GM21737 (cell line): ENCODE measurements around the gene ECE2.
A peak's percentile ranks its signal among the peaks of the same experiment; 100 is the strongest.

Source experiments
- ATAC-seq: cut with Tn5 transposase; IDR thresholded peaks from one replicate; pipeline ENCODE4 v1.9.1; 2021; ENCODE audit warnings: mild to moderate bottlenecking, moderate library complexity; ENCODE audit not compliant: unreplicated experiment

ECE2 gene

DNA sequence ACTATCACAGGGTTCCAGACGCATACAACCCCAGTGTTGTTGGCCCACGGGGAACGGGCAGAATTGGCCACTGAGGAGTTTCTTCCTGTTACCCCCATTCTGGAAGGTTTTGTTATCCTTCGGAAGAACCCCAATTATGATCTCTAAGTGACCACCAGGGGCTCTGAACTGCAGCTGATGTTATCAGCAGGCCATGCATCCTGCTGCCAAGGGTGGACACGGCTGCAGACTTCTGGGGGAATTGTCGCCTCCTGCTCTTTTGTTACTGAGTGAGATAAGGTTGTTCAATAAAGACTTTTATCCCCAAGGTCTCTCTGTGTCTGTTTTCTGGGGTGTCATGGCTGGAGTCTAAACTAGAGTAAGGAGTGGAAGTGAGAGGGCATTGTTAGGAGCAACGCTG, 32.9 kb downstream of the ECE2 start:
- no peak for ATAC-seq

DNA sequence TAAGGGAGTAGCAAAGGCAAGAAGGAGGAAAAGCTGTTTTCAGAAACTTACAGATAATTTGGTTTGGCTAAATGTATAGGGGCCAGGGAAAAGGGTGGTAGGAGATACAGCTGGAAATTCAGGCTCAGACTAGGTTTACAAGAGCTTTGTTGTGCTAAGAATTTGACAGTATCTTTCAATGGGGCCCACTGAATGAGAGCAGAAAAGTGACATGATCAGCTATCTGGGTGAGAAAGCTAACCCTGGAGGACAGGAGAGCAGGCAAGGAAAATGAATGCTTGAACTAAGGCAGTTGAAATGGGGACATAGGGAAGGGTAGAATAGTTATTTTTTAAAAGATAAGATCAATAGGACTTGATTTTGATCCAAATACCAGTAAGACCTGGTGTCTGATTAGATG, 35.8 kb downstream of the ECE2 start:
- no peak for ATAC-seq

DNA sequence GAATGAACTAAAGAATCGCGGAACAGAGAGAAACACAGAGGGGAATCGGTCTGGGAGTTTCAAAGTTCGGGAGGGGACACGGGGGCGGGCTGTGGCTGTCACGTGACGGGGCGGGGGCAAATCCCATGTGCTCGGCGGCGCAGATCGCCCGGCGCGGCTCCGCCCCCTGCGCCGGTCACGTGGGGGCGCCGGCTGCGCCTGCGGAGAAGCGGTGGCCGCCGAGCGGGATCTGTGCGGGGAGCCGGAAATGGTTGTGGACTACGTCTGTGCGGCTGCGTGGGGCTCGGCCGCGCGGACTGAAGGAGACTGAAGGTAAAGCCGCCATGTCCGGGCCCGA, 38.5 kb downstream of the ECE2 start, which contains the start of gene EIF4G1:
Gene EIF4G1, plus strand, starts transcription at position 244 of the 337 bp plus-strand sequence. CDS start 1,191 bp downstream, outside the sequence.
- ATAC-seq, result peak; percentile 83

DNA sequence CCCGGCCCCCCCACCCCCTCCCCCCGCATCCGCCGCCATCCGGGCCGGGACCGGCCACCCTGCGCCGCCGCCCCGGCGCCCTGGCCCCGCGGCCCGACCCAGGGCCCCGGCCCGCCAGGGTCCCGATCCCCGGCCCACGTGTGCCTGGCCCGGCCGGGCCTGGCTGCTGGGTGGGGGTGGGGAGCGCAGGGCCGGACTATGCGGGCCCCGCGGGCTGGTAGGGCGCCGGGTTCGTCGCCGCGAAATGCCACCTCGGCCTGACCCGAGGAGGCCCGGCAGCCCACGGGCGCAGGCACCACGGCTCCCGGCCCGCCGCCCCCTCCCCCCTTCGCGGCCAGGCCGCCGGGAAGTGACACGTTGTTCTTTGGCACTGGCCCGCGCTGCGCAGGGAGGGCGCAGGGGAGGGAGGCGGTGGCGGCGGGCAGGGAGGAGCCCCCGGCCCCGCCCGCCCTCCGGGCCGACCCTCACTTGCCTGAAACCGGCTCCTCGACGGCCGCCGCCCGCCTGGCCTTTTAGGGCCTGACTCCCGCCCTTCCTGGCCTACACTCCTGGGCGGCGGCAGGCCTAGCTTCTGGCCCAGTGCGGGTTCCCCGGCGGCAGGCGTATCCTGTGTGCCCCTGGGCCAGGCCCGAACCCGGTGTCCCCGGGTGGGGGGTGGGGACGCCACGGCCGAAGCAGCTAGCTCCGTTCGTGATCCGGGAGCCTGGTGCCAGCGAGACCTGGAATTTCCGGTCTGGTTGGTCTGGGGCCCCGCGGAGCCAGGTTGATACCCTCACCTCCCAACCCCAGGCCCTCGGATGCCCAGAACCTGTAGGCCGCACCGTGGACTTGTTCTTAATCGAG, 39.1 kb downstream of the ECE2 start:
- peak; percentile 35 for ATAC-seq

DNA sequence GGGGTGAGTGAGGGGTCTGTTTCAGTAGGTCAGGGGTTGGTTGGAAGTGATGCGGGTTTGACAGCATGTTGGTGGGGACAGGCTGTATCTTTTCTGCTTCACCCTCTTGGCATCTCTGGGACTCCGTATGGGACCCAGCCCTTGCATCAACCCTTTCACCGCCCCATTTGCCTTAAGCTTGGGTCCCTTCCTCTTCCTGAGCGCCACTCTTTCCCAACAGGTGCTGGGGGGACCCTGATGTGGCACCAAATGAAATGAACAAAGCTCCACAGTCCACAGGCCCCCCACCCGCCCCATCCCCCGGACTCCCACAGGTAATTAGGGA, 39.7 kb downstream of the ECE2 start:
- ATAC-seq, result peak; percentile 1

DNA sequence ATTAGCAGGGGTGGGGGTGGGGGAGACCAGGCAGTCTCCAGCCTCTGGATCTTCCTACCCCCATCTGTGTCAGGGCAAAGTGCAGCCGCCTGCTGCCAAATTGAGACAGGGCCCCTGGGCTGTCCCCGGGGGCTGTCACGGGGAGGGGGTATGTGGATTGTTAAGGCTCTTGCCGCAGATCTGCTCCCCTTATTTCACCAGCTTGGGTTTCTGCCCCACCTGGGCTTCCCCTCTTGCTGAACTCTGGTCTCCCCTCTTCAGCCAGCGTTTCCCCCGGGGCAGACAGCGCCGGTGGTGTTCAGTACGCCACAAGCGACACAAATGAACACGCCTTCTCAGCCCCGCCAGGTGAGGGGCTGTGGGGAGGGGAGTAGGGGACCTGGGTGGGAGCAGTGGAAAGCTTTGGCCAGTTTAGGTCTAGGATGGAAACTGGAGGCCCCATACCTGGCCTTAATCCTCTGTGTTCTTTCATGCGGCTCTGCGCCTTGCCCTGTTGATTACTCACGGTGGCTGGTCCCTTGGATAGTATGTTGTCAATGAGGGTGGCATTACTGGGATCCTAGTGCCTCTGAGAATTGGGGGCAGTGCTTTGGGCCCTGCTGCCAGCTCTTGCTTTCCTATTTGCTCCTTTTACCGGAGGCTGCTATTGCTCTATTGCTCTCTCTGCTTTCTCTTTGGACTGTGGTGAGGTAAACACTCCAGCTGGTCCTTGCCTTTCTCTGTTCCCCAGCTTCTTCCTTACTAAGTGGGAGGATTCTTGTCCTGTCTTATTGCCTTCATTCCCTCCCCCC, 40.2 kb downstream of the ECE2 start:
- no peak for ATAC-seq

DNA sequence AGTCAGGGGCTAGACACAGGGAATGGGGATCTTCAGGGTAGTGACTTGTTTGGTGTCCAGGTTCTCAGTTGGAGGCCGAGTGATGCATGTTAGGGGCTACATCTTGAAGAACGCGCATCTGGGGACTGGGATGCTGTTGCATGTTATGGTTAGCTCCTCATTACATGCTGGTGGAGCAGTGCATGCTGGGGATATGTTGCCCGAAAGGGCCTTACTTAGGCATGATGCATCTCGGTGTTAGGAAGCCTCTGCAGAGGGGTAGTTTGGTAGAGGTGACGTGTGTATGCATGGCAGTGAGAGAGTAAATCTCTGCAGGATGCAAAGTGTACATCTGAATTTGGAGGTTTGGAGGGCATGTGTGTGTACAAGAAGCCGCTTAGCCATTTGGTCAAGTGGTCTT, 41.0 kb downstream of the ECE2 start:
- ATAC-seq, result no peak

DNA sequence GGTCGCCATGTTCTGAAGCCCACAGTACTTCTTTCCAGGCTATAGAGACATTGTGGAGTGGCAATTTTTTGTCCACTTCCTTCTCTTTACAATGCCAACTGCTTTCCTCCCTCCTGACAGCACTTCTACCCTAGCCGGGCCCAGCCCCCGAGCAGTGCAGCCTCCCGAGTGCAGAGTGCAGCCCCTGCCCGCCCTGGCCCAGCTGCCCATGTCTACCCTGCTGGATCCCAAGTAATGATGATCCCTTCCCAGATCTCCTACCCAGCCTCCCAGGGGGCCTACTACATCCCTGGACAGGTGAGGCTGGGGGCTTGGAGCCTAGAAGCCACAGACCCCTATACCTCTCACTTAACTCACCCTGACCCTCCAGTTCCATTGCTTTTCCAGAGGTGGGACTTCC, 41.4 kb downstream of the ECE2 start:
- ATAC-seq, result no peak

DNA sequence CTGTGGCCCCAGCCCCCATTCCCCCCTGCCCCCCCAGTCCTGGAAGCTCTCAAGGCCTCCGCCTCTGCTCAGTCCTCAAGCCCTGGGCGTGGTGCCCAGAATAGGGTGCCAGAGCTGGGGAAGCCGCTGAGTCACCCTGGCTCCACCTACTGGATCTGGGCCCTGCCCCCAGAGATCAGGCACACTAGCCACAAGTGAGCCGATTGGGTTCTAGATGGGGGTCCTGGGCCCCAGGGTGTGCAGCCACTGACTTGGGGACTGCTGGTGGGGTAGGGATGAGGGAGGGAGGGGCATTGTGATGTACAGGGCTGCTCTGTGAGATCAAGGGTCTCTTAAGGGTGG, 44.3 kb downstream of the ECE2 start:
- ATAC-seq, result no peak

DNA sequence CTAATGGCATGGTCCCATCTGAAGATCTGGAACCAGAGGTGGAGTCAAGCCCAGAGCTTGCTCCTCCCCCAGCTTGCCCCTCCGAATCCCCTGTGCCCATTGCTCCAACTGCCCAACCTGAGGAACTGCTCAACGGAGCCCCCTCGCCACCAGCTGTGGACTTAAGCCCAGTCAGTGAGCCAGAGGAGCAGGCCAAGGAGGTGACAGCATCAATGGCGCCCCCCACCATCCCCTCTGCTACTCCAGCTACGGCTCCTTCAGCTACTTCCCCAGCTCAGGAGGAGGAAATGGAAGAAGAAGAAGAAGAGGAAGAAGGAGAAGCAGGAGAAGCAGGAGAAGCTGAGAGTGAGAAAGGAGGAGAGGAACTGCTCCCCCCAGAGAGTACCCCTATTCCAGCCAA, 45.8 kb downstream of the ECE2 start:
- no peak for ATAC-seq

DNA sequence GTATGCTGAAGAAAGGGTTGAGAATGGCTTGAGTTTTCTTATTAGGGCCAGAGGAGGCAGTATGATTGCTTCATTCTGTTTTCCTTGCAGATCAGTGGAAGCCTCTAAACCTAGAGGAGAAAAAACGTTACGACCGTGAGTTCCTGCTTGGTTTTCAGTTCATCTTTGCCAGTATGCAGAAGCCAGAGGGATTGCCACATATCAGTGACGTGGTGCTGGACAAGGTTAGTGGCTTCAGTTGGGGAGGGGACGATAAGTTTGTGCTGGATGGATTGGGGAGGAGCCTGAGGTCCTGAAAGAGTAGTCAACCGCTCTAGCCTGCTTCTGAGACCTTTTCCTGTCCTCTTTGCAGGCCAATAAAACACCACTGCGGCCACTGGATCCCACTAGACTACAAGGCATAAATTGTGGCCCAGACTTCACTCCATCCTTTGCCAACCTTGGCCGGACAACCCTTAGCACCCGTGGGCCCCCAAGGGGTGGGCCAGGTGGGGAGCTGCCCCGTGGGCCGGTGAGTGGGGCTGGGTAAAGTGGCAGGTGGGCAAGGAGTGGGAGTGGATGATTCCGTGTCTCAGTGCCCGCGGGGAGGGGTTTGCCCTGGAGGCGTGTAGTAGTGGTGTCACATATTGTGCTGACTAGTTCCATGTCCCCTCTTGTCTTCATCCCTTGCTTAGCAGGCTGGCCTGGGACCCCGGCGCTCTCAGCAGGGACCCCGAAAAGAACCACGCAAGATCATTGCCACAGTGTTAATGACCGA, 47.1 kb downstream of the ECE2 start:
- no peak for ATAC-seq

DNA sequence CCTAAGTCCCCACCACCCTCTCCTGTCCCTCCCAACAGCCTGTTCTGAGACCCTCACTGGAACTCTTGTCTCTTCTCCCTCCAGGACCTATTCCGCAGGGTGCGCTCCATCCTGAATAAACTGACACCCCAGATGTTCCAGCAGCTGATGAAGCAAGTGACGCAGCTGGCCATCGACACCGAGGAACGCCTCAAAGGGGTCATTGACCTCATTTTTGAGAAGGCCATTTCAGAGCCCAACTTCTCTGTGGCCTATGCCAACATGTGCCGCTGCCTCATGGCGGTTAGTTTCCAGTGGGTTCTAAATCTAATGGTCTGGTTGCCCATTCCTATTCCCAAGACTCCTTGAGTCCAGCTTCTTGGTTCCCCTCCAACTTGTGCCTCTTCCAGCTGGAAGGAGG, 47.9 kb downstream of the ECE2 start:
- ATAC-seq, result no peak

DNA sequence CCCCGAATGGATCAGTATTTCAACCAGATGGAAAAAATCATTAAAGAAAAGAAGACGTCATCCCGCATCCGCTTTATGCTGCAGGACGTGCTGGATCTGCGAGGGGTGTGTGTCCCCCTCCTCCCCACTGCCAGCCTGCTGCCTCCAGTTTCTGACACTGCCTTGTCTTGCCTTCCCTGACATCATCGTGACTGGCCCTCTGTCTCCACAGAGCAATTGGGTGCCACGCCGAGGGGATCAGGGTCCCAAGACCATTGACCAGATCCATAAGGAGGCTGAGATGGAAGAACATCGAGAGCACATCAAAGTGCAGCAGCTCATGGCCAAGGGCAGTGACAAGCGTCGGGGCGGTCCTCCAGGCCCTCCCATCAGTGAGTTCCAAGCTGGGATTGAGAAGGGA, 49.4 kb downstream of the ECE2 start:
- no peak for ATAC-seq

DNA sequence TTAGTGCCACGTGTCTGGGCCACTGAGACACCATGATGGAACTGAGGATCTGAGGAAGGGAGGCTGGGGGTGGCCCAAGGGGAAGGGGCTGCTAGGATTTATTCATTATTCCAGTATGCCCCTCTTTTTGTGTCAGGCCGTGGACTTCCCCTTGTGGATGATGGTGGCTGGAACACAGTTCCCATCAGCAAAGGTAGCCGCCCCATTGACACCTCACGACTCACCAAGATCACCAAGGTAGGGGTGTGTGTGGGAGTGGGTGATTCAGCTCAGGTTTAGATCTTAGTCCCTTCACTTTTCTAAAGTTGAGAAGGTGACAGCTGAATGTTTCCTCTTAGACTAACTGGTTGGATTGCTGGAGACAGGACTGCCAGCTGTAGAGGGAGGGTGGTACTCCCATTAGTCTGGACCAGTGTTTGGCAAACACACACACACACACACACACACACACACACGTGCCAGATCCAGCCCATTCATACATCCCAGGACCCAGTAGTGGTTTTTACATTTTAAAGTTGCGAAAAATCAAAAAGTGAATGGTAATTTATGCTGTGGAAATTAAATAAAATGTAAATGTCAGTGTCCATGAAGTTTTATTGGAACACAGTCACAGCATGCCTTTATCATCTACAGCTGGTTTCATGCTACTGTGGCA, 50.0 kb downstream of the ECE2 start:
- no peak for ATAC-seq

DNA sequence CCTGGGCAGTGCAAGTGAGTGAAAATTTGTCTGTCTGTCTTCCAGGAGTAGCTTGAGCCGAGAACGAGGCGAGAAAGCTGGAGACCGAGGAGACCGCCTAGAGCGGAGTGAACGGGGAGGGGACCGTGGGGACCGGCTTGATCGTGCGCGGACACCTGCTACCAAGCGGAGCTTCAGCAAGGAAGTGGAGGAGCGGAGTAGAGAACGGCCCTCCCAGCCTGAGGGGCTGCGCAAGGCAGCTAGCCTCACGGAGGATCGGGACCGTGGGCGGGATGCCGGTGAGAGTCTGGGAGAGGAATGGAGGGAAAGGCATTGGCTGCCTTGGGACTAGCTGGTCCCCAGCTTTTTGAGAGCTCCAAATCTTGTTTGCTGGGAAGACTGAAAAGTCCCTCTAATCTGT, 51.3 kb downstream of the ECE2 start:
- ATAC-seq, result no peak

DNA sequence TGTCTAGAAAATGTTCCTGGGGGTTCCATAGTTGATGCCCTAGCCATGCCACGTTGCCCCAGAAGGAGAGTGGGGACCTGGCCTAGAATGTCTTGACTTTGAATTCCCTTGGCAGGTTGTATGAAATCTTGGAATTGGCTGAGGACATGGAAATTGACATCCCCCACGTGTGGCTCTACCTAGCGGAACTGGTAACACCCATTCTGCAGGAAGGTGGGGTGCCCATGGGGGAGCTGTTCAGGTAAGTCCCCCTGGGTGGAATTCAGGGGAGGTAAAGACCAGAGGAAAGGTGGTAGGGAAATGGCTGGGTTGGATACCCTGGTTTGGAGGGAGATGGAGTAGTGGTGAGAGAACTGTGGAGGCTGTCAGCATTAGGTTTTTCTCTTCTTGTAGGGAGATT, 52.7 kb downstream of the ECE2 start:
- no peak for ATAC-seq

DNA sequence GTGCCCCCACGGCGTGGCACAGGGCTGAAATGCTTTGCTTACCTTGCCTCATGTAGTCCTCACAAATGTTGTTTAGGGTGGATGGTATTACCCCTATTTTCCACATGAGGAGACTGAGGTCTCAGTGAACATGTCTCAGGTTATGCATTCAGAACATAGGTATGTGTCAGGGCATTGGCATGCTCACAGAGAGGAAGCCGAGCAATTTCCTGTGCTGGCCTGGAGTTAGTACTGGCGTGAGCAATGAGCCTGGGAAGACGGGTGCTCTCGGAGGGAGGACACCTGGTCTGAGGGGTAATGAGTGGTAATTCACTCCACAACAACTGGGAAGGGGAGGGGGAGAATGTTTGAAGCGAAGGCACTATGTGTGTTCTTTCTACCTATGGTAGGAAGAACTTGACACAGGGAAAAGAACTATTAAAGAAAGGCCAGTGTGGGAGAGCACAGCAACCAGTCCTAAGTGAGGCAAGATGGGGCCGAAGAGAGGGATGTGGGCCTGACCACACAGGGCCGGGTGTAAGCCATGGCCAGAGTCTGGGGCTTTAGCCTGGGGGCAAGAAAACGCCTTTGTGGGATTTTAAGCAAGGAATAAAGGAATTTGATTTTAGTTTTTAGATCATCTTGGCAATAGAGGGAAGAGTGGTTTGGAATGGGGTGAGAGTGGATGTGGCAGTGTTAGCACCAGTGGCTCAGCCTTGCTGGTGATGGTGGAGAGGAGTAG, 56.7 kb downstream of the ECE2 start:
- no peak for ATAC-seq

DNA sequence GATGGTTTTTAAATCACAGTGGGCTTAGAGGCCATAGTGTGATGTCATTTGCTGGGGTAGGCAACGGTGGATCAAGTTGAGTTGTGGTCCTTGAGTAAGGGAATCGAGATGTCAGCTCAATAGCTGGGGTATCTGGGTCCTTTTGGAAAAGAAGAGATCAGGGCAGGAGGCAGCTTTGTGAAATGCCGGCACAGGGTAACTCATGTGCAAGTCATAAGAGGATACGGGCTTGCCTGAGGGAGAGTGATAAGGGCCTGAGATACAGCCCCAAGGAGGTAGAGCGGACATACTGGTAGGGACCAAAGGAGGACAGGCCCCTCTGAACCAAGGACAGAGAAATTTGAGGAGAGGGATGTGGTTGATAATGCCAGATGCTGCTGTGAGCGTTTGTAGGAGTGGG, 57.4 kb downstream of the ECE2 start:
- ATAC-seq, result no peak

DNA sequence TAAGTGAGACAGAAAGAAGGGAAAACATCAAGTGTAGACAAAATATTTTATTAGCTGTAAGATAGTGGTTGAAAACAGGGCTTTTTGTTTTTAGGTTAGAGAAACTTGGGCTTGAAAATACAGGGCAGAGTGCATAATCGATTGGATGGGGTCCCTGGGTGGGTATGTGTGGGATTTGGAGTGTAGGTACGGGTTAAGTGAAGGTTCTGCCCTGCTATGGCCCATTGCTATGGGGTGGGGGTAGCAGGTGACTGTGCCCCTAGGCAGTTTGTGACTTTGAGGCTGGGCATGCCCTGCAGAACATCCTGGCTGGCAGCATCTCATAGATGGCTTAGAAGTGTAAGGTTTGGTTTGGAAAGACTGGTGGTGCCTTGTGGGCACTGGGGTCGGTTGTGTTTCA, 57.9 kb downstream of the ECE2 start:
- ATAC-seq, result no peak

DNA sequence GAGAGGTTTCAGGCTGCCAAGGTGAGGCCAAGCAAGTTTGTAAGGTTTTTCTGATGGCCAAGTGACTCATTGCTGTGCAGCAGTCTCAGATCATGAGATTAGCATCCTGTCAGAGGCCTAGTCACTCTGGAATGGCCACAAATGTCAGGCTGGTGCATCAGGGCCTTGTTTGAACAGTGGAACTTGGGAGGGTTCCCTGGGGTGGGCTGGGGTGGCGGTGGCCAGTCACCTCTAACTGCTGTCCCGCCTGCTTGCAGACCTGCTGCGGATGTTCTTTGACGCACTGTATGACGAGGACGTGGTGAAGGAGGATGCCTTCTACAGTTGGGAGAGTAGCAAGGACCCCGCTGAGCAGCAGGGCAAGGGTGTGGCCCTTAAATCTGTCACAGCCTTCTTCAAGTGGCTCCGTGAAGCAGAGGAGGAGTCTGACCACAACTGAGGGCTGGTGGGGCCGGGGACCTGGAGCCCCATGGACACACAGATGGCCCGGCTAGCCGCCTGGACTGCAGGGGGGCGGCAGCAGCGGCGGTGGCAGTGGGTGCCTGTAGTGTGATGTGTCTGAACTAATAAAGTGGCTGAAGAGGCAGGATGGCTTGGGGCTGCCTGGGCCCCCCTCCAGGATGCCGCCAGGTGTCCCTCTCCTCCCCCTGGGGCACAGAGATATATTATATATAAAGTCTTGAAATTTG, 58.8 kb downstream of the ECE2 start:
- no peak for ATAC-seq
